Measurements from ENCODE around the gene RAB12.

RAB12 gene

DNA sequence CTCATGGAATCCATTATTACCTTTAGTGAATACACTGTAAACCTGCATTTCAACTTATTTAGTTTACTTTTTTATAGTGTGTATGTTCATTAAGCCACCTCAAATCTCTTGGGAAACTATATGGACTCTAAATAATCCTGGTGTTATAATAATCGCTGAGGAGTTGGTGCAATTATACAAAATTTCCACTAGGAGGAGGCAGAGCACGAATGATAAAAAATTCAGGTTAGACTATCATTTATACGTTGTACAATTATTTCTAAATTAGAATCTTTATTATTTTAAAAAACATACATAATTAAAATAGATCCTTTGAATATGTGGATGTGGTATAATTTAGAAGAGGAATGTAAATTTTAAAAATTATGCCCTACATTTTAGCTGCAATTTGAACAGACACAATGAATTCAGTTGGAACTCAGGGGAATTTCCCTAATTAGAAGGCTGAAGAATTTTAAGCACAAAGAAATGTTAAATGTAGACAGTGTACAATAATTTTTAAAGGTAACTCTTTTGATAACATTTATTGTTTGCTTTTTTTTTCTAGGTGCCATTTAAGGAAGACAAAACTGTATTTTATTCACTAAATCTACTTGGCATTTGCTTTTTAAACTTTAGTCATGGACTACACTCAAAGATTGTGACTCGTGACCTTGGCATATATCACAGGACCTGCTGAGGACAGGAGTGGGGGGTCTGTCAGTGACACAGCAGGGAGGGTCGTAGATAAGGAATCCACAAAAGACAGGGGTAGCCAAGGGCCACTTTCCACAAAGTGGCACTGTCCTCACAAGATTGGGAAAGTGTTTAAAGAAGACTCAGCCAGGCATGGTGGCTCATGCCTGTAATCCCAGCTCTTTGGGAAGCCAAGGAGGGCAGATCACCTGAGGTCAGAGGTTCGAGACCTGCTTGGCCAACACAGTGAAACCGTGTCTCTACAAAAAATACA, 45.5 kb downstream of the RAB12 start:
- peak; percentile 75 for DNase-seq (ENCODE audit: low read depth)
- Histone ChIP-seq H3K4me1 (ENCODE audit: control insufficient read depth, insufficient read depth, low read length) (peaks cover 10% of the 10 kb centered on the region), H3K9me3 (ENCODE audit: control insufficient read depth, low read length) (no peaks in the 10 kb centered on the region), H3K36me3 (ENCODE audit: control insufficient read depth, insufficient read depth, low read length, severe bottlenecking) (no peaks in the 10 kb centered on the region), H3K9ac (ENCODE audit: low read length) (no peak overlapping the region), H3K27me3 (replicated peaks; ENCODE audit: control insufficient read depth, insufficient read depth, low read length) (no peaks in the 10 kb centered on the region), H3K4me3 (ENCODE audit: low read length) (no peak overlapping the region)

DNA sequence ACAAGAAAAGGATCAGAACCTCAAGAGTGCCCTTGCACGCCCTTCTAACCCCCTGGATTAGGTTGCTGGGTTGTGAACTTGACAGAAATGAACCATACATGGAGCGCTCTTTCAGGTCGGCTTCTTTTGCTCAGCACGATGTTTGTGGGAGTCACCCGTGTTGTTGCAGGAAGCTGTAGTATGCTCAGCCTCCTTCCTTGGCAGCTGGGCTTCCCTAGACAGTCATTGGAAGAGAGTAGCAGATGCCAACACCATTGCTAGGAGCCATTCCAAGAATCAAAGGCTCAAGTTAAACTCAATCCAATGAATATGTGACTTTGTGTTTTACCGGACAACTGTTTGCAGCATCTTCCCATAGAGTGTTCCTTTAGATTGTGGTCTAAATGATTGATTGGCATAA, 47.0 kb downstream of the RAB12 start:
- Histone ChIP-seq H3K9me3 (ENCODE audit: control insufficient read depth, low read length) (no peaks in the 10 kb centered on the region), H3K27me3 (replicated peaks; ENCODE audit: control insufficient read depth, insufficient read depth, low read length) (no peaks in the 10 kb centered on the region), H3K4me3 (ENCODE audit: low read length) (no peak overlapping the region), H3K4me1 (ENCODE audit: control insufficient read depth, insufficient read depth, low read length) (peaks cover 10% of the 10 kb centered on the region), H3K36me3 (ENCODE audit: control insufficient read depth, insufficient read depth, low read length, severe bottlenecking) (no peaks in the 10 kb centered on the region), H3K9ac (ENCODE audit: low read length) (no peak overlapping the region)
- no peak for DNase-seq (ENCODE audit: low read depth)

DNA sequence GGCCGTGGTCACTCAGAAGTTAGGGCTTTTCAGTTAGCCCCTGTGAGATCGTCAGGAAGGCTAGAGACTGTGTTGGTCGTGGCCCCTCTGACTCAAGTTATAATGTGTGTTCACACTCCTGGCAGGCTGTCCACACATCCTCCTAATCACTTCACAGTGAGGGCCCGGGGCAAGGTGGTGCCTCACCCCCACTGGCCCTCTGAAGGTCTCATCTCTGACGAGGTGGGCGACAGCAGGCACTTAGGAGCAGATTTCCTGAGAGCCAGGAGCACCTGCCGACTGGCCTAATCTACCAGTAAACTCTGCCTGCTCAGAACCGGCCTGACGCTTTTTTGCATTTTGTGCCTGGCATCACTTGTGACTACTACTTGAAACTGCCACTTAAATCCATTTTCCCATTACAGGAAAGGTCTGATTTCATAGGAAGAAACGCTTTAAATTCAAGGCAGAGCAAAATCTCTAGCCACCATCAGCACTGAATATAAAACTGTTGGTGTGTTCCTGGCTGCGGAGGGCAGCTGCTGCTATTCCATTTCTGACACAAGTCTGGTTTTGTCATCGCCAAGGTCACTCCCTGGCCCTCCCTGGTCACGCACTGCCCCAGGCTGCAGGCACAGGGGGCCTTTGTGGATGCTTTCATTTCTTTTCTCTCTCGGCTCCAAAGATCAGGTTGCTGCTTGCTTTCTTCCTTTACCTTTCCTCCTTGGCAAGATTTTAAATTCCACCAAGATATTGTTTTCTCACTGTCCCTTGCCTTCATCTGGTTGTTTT, 48.0 kb downstream of the RAB12 start:
- Histone ChIP-seq H3K36me3 (ENCODE audit: control insufficient read depth, insufficient read depth, low read length, severe bottlenecking) (no peaks in the 10 kb centered on the region), H3K4me3 (ENCODE audit: low read length) (no peak overlapping the region)

DNA sequence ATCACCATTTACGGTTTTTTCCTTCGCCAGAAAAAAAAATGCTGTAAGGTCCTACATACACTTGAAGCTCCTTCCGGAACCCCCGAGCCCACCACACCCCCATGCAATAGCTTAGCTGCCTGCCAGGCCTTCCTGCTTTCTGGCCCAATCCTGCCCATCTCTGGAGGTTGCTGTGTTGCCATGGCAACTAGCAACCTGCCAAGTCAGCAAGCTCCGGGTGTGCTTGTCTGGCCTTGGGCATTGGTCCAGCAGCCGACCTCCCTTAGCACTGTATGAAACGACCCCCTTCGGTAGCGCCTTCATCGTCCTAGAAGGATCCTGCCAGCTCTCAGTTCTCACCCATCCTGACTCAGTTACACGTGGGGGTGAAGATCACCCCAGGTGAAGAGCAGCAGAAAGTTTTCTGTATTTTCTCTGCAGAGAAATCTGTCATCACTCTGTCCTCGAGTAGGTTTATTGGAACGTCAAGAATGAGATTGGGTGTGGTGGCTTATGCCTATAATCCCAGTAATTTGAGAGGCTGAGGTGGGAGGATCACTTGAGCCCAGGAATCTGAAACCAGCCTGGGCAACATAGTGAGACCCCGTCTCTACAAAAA, 48.7 kb downstream of the RAB12 start:
- H3K36me3 ChIP-seq (ENCODE audit: control insufficient read depth, insufficient read depth, low read length, severe bottlenecking) = no peaks in the 10 kb centered on the region
- no peaks in the 10 kb centered on the region for H3K9me3 ChIP-seq (ENCODE audit: control insufficient read depth, low read length)
- DNase-seq (ENCODE audit: low read depth) = peak; percentile 18
- peaks cover 10% of the 10 kb centered on the region for H3K4me1 ChIP-seq (ENCODE audit: control insufficient read depth, insufficient read depth, low read length)
- no peaks in the 10 kb centered on the region for H3K27me3 ChIP-seq (replicated peaks; ENCODE audit: control insufficient read depth, insufficient read depth, low read length)
- H3K4me3 ChIP-seq (ENCODE audit: low read length) = no peak overlapping the region
- no peak overlapping the region for H3K9ac ChIP-seq (ENCODE audit: low read length)

More for the DNA sequence above, 48.0 kb downstream of the RAB12 start:
- Histone ChIP-seq H3K9me3 (ENCODE audit: control insufficient read depth, low read length) (no peaks in the 10 kb centered on the region), H3K27me3 (replicated peaks; ENCODE audit: control insufficient read depth, insufficient read depth, low read length) (no peaks in the 10 kb centered on the region), H3K9ac (ENCODE audit: low read length) (no peak overlapping the region), H3K4me1 (ENCODE audit: control insufficient read depth, insufficient read depth, low read length) (peaks cover 10% of the 10 kb centered on the region)
- no peak for DNase-seq (ENCODE audit: low read depth)

DNA sequence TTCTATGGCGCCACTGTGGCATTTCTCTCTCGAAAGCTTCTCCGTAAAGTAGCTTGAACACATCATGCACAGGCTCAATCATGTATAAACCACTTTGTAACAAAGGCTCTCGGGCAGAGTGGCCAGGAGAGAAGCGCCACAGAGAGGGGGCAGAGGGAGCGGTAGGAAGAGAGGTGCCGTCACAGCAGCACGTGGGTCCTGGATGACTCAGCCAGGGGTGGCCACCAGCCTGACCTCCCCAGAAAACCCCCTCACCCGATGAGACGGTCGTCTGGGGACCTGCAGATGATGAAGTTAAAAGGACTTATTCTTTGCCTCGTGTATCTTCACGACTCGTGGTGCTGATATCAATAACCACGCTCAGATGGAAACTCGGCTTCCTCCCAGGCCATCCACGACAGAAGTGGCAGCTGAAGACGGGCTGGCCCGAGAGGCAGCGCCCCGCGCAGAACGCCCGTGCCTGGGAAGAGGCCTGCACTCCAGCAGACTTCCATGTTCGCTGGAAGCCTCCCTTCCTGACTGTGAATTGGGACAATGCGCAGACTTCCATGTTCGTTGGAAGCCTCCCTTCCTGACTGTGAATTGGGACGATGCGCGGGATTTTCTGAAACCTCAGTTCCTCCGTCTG, 49.7 kb downstream of the RAB12 start:
- no peak for DNase-seq (ENCODE audit: low read depth)
- Histone ChIP-seq H3K9ac (ENCODE audit: low read length) (no peak overlapping the region), H3K4me3 (ENCODE audit: low read length) (no peak overlapping the region), H3K27me3 (replicated peaks; ENCODE audit: control insufficient read depth, insufficient read depth, low read length) (no peaks in the 10 kb centered on the region), H3K36me3 (ENCODE audit: control insufficient read depth, insufficient read depth, low read length, severe bottlenecking) (no peaks in the 10 kb centered on the region), H3K9me3 (ENCODE audit: control insufficient read depth, low read length) (no peaks in the 10 kb centered on the region), H3K4me1 (ENCODE audit: control insufficient read depth, insufficient read depth, low read length) (peaks cover 10% of the 10 kb centered on the region)

DNA sequence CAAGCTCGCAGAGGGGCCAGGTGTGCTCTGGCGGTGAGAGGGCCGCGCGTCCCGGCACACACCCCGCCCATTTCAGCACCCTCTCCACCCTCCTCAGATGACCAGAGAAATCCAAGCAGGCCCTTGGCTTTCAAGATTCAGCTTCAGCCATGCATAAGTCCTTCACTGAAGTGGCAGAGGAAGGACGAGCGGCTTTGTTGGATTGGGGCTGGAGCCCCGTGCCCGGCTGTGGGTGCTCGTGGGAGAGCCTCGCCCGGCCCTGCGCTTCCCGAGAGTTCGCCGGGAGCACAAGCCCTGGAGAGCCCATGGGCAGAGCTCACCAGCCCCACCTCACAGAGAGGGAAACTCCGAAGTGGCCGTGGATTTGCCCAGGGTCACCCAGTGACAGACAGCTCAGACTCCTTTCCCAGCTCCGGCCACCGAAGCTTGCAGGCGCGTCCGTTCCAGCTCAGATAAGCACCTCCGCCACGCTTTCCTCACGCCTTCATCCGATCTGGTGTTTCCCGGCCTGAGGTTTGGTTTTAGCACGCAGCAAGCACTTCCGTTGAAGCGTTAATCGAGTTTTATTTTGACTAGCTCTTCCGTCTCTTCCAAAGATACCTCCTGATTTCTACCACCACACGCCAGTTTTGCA, 50.5 kb downstream of the RAB12 start:
- H3K36me3 ChIP-seq (ENCODE audit: control insufficient read depth, insufficient read depth, low read length, severe bottlenecking) = no peaks in the 10 kb centered on the region

DNA sequence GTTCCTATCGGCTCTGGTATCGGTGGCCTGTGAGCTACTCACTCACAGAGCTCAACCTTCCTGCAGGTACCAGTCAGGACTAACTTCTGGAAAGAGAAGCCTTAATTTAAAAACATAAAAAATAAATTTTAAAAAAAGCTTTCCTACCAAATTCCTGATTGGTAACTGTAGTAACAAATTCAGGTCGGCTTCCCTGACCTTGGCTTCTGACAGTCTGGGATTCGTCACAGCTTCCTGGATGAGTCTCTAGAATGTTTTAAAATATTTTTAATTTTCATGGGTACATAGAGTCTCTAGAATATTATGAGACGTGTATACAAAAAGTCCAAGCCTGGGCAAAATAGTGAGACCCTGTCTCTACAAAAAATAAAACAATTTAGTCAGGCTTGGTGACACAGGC, 51.1 kb downstream of the RAB12 start:
- no peaks in the 10 kb centered on the region for H3K36me3 ChIP-seq (ENCODE audit: control insufficient read depth, insufficient read depth, low read length, severe bottlenecking)
- H3K4me1 ChIP-seq (ENCODE audit: control insufficient read depth, insufficient read depth, low read length) = peaks cover 10% of the 10 kb centered on the region
- H3K9me3 ChIP-seq (ENCODE audit: control insufficient read depth, low read length) = no peaks in the 10 kb centered on the region
- no peak overlapping the region for H3K4me3 ChIP-seq (ENCODE audit: low read length)
- H3K27me3 ChIP-seq (replicated peaks; ENCODE audit: control insufficient read depth, insufficient read depth, low read length) = no peaks in the 10 kb centered on the region
- no peak overlapping the region for H3K9ac ChIP-seq (ENCODE audit: low read length)
- no peak for DNase-seq (ENCODE audit: low read depth)

More for the DNA sequence above, 50.5 kb downstream of the RAB12 start:
- Histone ChIP-seq H3K4me1 (ENCODE audit: control insufficient read depth, insufficient read depth, low read length) (peaks cover 10% of the 10 kb centered on the region), H3K9me3 (ENCODE audit: control insufficient read depth, low read length) (no peaks in the 10 kb centered on the region), H3K4me3 (ENCODE audit: low read length) (no peak overlapping the region), H3K9ac (ENCODE audit: low read length) (no peak overlapping the region), H3K27me3 (replicated peaks; ENCODE audit: control insufficient read depth, insufficient read depth, low read length) (no peaks in the 10 kb centered on the region)
- no peak for DNase-seq (ENCODE audit: low read depth)

DNA sequence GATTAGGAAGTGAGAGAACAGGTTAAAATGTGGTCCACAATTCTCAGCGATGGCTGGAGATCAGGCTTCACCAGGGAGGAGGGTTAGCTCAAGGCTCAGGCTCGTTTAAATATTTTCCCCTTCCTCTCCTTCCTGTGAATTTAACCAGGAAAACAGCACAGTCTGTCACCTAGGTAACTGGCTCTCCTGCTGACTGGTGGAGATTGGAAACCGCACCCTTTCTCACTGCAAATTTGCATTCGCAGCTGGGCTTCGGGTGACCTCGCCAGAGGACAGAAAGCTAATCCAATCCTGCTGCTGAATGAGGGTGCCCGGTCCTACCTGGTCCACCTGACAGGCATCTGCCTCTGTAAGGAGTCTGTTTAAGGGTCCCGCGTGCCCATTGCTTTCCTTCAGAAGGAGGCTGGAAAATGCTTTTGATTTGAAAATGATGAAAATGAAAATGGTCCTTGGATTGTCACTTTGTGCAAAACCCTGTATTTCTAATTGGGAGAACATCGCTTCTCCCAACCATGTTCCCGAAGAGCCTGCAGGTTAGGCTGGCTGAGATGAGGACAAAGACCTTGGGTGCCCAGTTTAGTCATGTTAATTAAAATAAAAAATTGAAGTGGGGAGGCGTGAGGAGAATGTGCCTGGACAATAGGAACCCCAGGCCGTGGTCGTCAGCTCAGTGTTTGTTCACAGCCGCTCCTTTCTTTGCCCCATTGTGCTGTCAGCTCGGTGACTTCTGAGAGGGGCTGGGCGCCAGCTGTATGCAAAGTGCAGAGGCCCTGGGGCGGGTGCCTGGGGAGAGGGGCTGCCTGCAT, 52.7 kb downstream of the RAB12 start:
- H3K9ac ChIP-seq (ENCODE audit: low read length) = no peak overlapping the region

DNA sequence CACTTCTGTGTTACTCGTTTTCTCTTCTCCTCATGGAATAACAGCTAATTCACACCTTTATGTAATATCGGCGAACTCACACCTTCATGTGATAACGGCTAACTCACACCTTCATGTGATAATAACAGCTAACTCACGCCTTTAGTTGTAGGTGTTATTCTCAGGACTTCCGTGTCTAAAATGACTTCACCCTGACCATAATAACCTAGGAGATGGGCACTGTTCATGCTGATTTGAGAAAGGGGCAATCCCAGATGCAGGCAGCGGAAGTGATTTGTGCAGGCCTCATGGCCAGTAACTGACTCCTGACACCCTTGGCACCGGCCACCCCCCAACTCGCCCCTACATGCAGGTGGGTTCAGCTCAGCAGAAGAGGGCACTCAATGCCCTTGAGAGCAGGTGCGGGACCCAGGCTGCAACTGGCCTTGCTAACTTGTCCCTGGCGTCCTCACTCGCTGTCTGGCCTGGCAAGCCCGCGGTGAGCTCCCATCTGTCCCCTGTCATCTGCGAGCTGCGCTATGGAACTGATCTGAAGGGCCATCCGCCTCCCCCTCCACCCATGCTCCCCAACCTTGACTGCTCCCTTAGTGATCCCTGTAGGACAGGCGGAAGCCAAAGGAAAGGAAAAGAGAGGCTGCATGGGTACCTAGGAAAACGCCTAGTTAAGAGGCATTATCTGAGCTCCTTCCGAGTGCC, 53.5 kb downstream of the RAB12 start:
- Histone ChIP-seq H3K27me3 (replicated peaks; ENCODE audit: control insufficient read depth, insufficient read depth, low read length) (no peaks in the 10 kb centered on the region), H3K4me3 (ENCODE audit: low read length) (no peak overlapping the region), H3K9me3 (ENCODE audit: control insufficient read depth, low read length) (no peaks in the 10 kb centered on the region), H3K9ac (ENCODE audit: low read length) (no peak overlapping the region), H3K36me3 (ENCODE audit: control insufficient read depth, insufficient read depth, low read length, severe bottlenecking) (no peaks in the 10 kb centered on the region), H3K4me1 (ENCODE audit: control insufficient read depth, insufficient read depth, low read length) (no peaks in the 10 kb centered on the region)
- DNase-seq (ENCODE audit: low read depth) = no peak

More for the DNA sequence above, 52.7 kb downstream of the RAB12 start:
- Histone ChIP-seq H3K4me3 (ENCODE audit: low read length) (no peak overlapping the region), H3K9me3 (ENCODE audit: control insufficient read depth, low read length) (no peaks in the 10 kb centered on the region), H3K36me3 (ENCODE audit: control insufficient read depth, insufficient read depth, low read length, severe bottlenecking) (no peaks in the 10 kb centered on the region), H3K4me1 (ENCODE audit: control insufficient read depth, insufficient read depth, low read length) (no peaks in the 10 kb centered on the region), H3K27me3 (replicated peaks; ENCODE audit: control insufficient read depth, insufficient read depth, low read length) (no peaks in the 10 kb centered on the region)
- DNase-seq (ENCODE audit: low read depth) = no peak

DNA sequence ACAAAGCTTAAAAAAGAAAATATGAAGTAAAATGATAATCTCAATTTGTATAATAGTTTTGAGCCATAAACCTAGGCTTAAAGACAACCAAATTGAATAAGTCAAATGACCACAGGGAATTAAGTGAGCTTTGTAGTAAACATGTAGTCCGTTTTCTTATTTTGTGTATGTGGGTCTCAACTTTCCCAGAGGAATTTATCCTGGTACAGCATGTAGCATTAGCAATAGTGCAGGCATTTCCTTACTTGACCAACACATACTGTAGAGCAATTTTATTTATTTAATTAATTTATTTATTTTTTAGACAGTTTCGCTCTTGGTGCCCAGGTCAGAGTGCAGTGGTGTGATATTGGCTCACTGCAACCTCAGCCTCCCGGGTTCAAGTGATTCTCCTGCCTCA, 58.6 kb downstream of the RAB12 start:
- Histone ChIP-seq H3K27me3 (replicated peaks; ENCODE audit: control insufficient read depth, insufficient read depth, low read length) (no peaks in the 10 kb centered on the region), H3K4me3 (ENCODE audit: low read length) (no peak overlapping the region), H3K36me3 (ENCODE audit: control insufficient read depth, insufficient read depth, low read length, severe bottlenecking) (no peaks in the 10 kb centered on the region), H3K9me3 (ENCODE audit: control insufficient read depth, low read length) (no peaks in the 10 kb centered on the region), H3K9ac (ENCODE audit: low read length) (no peak overlapping the region), H3K4me1 (ENCODE audit: control insufficient read depth, insufficient read depth, low read length) (no peaks in the 10 kb centered on the region)
- peak; percentile 29 for DNase-seq (ENCODE audit: low read depth)

Data from adipocyte (in vitro differentiated cells).